IPS-NIHi11 (cell line): Measurements from ENCODE around the gene LAMTOR3.

Experiments
- DNase-seq: peaks from one replicate; pipeline ENCODE4 v3.0.0; 2012; ENCODE audit warnings: mixed read lengths, low spot score

The LAMTOR3 gene

GRCh38 chr4:99861120-99861905 is 32.9 kb downstream of the LAMTOR3 start:
- DNase-seq, result no peak

GRCh38 chr4:99860521-99860920 is 33.7 kb downstream of the LAMTOR3 start:
- no peak for DNase-seq

GRCh38 chr4:99859618-99860017 is 34.6 kb downstream of the LAMTOR3 start:
- no peak for DNase-seq

GRCh38 chr4:99857307-99857706 is 36.9 kb downstream of the LAMTOR3 start:
- no peak for DNase-seq

- no peak for DNase-seq
Measured at GRCh38 chr4:99856166-99856565, 38.1 kb downstream of the LAMTOR3 start.

- no peak for DNase-seq
Measured at GRCh38 chr4:99855678-99856077, 38.5 kb downstream of the LAMTOR3 start.

- DNase-seq, result no peak
Measured at GRCh38 chr4:99853999-99854398, 40.2 kb downstream of the LAMTOR3 start.

GRCh38 chr4:99853190-99853589 is 41.0 kb downstream of the LAMTOR3 start:
- no peak for DNase-seq

GRCh38 chr4:99852199-99852749 is 42.0 kb downstream of the LAMTOR3 start:
- DNase-seq, result no peak

- DNase-seq, result no peak
Measured at GRCh38 chr4:99848591-99849001, 45.6 kb downstream of the LAMTOR3 start.

GRCh38 chr4:99847362-99847976 is 46.8 kb downstream of the LAMTOR3 start:
- no peak for DNase-seq

GRCh38 chr4:99846891-99847290 is 47.3 kb downstream of the LAMTOR3 start:
- no peak for DNase-seq

GRCh38 chr4:99845708-99846469 is 48.3 kb downstream of the LAMTOR3 start:
- no peak for DNase-seq

- DNase-seq, result no peak
Measured at GRCh38 chr4:99845179-99845578, 49.0 kb downstream of the LAMTOR3 start.

GRCh38 chr4:99844048-99844447 is 50.2 kb downstream of the LAMTOR3 start:
- DNase-seq, result no peak

GRCh38 chr4:99843413-99843812 is 50.8 kb downstream of the LAMTOR3 start:
- DNase-seq, result no peak

GRCh38 chr4:99841129-99841528 is 53.1 kb downstream of the LAMTOR3 start:
- DNase-seq, result no peak

- DNase-seq, result no peak
Measured at GRCh38 chr4:99838927-99839326, 55.3 kb downstream of the LAMTOR3 start.

- no peak for DNase-seq
Measured at GRCh38 chr4:99835942-99836341, 58.3 kb downstream of the LAMTOR3 start.

- DNase-seq, result no peak
Measured at GRCh38 chr4:99834569-99834968, 59.7 kb downstream of the LAMTOR3 start.

GRCh38 chr4:99833756-99834155 is 60.5 kb downstream of the LAMTOR3 start:
- no peak for DNase-seq

- no peak for DNase-seq
Measured at GRCh38 chr4:99832758-99833157, 61.5 kb downstream of the LAMTOR3 start.

- DNase-seq, result no peak
Measured at GRCh38 chr4:99832321-99832720, 61.9 kb downstream of the LAMTOR3 start.
